ENCODE measurements around the gene AGAP5. TPM values are rescaled to one million over a fixed set of nuclear protein-coding genes. Genes with fewer than 3 reads are reported as not detected.
A peak's percentile ranks its signal among the peaks of the same experiment; 100 is the strongest.

AGAP5 gene
- total RNA-seq, 2 experiments from 2014 or later, result 9.3 to 10.0 TPM

- POLR2A ChIA-PET, result no interaction called here
- H3K36me3 Mint-ChIP-seq (ENCODE audit: low read depth), result no peaks in the 10 kb centered on the region
- H3K27me3 Mint-ChIP-seq (ENCODE audit: low read depth), result peaks cover 12% of the 10 kb centered on the region
- H3K4me3 Mint-ChIP-seq, result no peak overlapping the region
- DNase-seq (no peak), ATAC-seq (no peak)
- H3K27ac Mint-ChIP-seq, result no peak overlapping the region
- H3K4me1 Mint-ChIP-seq (ENCODE audit: low read depth), result peaks cover 17% of the 10 kb centered on the region
- CTCF ChIA-PET, result interaction anchor here (1.2 to 12.0 kb wide), 2 partner anchors 11 to 119 kb away, joined by 3 to 152 read pairs; no protein-coding TSS in a partner anchor
- no peaks in the 10 kb centered on the region for H3K9me3 Mint-ChIP-seq (ENCODE audit: insufficient read depth)
Measured at GRCh38 chr10:73648975-73649829, 48.7 kb downstream of the AGAP5 start.

- Mint-ChIP-seq H3K4me3 (peak overlapping the region; percentile 51), H3K4me1 (ENCODE audit: low read depth) (peaks cover 27% of the 10 kb centered on the region), H3K9me3 (ENCODE audit: insufficient read depth) (no peaks in the 10 kb centered on the region), H3K36me3 (ENCODE audit: low read depth) (no peaks in the 10 kb centered on the region), H3K27ac (no peak overlapping the region), H3K27me3 (ENCODE audit: low read depth) (peaks cover 12% of the 10 kb centered on the region)
- no peak for ATAC-seq
- ChIA-PET CTCF (interaction anchor here (0.8 to 12.0 kb wide), 3 partner anchors 10 to 118 kb away, joined by 3 to 152 read pairs (median 3); no protein-coding TSS in a partner anchor), POLR2A (no interaction called here)
- no peak for DNase-seq
Measured at GRCh38 chr10:73647875-73648651, 49.8 kb downstream of the AGAP5 start.

GRCh38 chr10:73647211-73647874, 50.6 kb downstream of the AGAP5 start:
- Mint-ChIP-seq H3K9me3 (ENCODE audit: insufficient read depth) (no peaks in the 10 kb centered on the region), H3K36me3 (ENCODE audit: low read depth) (no peaks in the 10 kb centered on the region), H3K4me3 (peak overlapping the region; percentile 51), H3K27ac (no peak overlapping the region), H3K4me1 (ENCODE audit: low read depth) (peaks cover 29% of the 10 kb centered on the region), H3K27me3 (ENCODE audit: low read depth) (peaks cover 12% of the 10 kb centered on the region)
- DNase-seq (no peak), ATAC-seq (peak; percentile 38)
- ChIA-PET CTCF (interaction anchor here (0.8 to 12.0 kb wide), 3 partner anchors 10 to 117 kb away, joined by 3 to 152 read pairs (median 3); no protein-coding TSS in a partner anchor), POLR2A (no interaction called here)

DNA sequence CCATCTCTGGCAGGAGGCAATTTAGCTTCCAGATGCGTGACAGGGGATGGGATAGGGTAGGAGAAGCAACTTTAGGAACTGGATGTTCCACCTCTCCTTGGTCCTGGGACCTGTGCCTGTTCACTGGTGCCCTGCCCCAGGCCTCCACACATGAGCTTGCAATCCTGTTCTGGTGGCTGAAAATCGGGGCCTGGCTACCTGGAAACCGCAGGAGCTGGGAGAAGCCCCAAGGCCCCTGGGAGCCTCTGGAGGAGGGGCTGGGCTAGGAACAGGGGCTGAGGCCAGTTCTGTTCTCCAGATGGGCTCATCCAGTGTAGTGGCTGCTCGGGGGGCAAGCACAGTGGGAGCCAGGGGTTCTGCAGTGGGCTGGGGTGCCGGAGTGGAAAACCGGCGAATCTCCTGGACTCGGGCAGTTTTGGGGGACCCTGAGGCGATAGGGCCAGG, 51.3 kb downstream of the AGAP5 start:
- Mint-ChIP-seq H3K9me3 (ENCODE audit: insufficient read depth) (no peaks in the 10 kb centered on the region), H3K36me3 (ENCODE audit: low read depth) (no peaks in the 10 kb centered on the region), H3K4me1 (ENCODE audit: low read depth) (peaks cover 29% of the 10 kb centered on the region), H3K27me3 (ENCODE audit: low read depth) (peaks cover 12% of the 10 kb centered on the region), H3K4me3 (no peak overlapping the region), H3K27ac (no peak overlapping the region)
- no peak for DNase-seq
- CTCF ChIA-PET, result interaction anchor here (12.0 kb wide), 1 partner anchor 117 kb away, joined by 152 read pairs; no protein-coding TSS in a partner anchor
- POLR2A ChIA-PET, result no interaction called here
- ATAC-seq, result no peak

DNA sequence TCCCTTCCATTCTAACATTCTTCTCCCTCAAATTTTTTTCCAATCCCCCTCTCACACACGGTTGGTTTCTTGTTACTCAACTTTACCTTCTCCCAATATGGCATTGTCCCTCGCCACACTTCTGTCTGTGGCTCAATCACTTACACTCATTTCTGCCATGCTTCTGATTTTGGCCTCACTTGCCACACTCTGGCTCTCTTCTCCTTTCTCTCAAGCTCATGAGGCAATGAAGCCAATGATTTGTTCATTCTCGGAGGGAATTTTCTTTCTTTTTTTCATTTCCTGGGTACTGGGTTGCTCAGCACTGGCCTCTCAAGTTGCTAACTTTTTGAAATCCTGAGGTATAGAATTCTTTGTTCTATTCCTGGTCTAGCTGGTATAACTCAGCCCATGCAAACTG, 52.7 kb downstream of the AGAP5 start:
- CTCF ChIA-PET, result interaction anchor here (0.6 to 12.0 kb wide), 13 partner anchors 9 to 133 kb away, joined by 3 to 152 read pairs (median 8); no protein-coding TSS in a partner anchor
- Mint-ChIP-seq H3K27me3 (ENCODE audit: low read depth) (peaks cover 19% of the 10 kb centered on the region), H3K36me3 (ENCODE audit: low read depth) (no peaks in the 10 kb centered on the region), H3K4me3 (no peak overlapping the region), H3K9me3 (ENCODE audit: insufficient read depth) (no peaks in the 10 kb centered on the region), H3K4me1 (ENCODE audit: low read depth) (peaks cover 22% of the 10 kb centered on the region), H3K27ac (no peak overlapping the region)
- no peak for DNase-seq
- POLR2A ChIA-PET, result interaction anchor here (2.0 kb wide), 1 partner anchor 116 kb away, joined by 6 read pairs; no protein-coding TSS in a partner anchor
- ATAC-seq, result no peak

GRCh38 chr10:73644767-73645166, 53.1 kb downstream of the AGAP5 start:
- no peak for DNase-seq
- POLR2A ChIA-PET, result interaction anchor here (2.0 kb wide), 1 partner anchor 115 kb away, joined by 6 read pairs; no protein-coding TSS in a partner anchor
- Mint-ChIP-seq H3K36me3 (ENCODE audit: low read depth) (no peaks in the 10 kb centered on the region), H3K4me3 (no peak overlapping the region), H3K27ac (no peak overlapping the region), H3K4me1 (ENCODE audit: low read depth) (peaks cover 22% of the 10 kb centered on the region), H3K9me3 (ENCODE audit: insufficient read depth) (no peaks in the 10 kb centered on the region), H3K27me3 (ENCODE audit: low read depth) (peaks cover 19% of the 10 kb centered on the region)
- ATAC-seq, result no peak
- CTCF ChIA-PET, result interaction anchor here (0.8 to 12.0 kb wide), 20 partner anchors 9 to 381 kb away, joined by 3 to 152 read pairs (median 8); partner anchors contain the start of gene USP54

- POLR2A ChIA-PET, result interaction anchor here (0.5 to 2.0 kb wide), 3 partner anchors 114 to 397 kb away, joined by 3 to 6 read pairs (median 4); partner anchors contain the start of gene DNAJC9
- Mint-ChIP-seq H3K4me1 (ENCODE audit: low read depth) (peaks cover 22% of the 10 kb centered on the region), H3K4me3 (no peak overlapping the region), H3K27ac (peak overlapping the region; percentile 59), H3K9me3 (ENCODE audit: insufficient read depth) (no peaks in the 10 kb centered on the region), H3K27me3 (ENCODE audit: low read depth) (peaks cover 16% of the 10 kb centered on the region), H3K36me3 (ENCODE audit: low read depth) (no peaks in the 10 kb centered on the region)
- peak; percentile 64 for DNase-seq
- peak; percentile 66 for ATAC-seq
- CTCF ChIA-PET, result interaction anchor here (0.6 to 12.0 kb wide), 48 partner anchors 9 to 397 kb away, joined by 3 to 152 read pairs (median 5); partner anchors contain the start of genes CFAP70, DNAJC9, PPP3CB and USP54
Measured at GRCh38 chr10:73644015-73644743, 53.7 kb downstream of the AGAP5 start.

DNA sequence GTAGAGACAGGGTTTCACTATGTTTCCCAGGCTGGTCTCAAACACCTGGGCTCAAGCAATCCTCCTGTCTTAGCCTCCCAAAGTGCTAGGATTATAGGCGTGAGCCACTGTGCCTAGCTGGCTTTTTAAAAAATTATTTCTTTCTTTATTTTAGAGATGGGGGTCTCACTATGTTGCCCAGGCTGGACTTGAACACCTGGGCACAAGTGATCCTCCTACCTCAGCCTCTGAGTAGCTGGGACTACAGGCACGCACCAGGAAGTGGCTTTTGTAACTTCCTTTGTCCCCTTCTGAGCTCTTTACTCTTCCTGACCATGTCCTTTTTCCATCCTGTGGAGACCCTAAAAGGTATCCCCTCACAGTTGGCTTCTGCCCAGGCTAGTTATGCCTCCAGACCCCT, 54.5 kb downstream of the AGAP5 start:
- peaks cover 16% of the 10 kb centered on the region for H3K27me3 Mint-ChIP-seq (ENCODE audit: low read depth)
- POLR2A ChIA-PET, result interaction anchor here (1.3 to 2.0 kb wide), 3 partner anchors 114 to 397 kb away, joined by 3 to 6 read pairs (median 4); partner anchors contain the start of gene DNAJC9
- peaks cover 22% of the 10 kb centered on the region for H3K4me1 Mint-ChIP-seq (ENCODE audit: low read depth)
- CTCF ChIA-PET, result interaction anchor here (0.6 to 12.0 kb wide), 50 partner anchors 8 to 396 kb away, joined by 3 to 152 read pairs (median 5); partner anchors contain the start of genes CFAP70, DNAJC9, PPP3CB and USP54
- no peak for ATAC-seq
- H3K36me3 Mint-ChIP-seq (ENCODE audit: low read depth), result no peaks in the 10 kb centered on the region
- no peaks in the 10 kb centered on the region for H3K9me3 Mint-ChIP-seq (ENCODE audit: insufficient read depth)
- DNase-seq, result no peak
- H3K4me3 Mint-ChIP-seq, result no peak overlapping the region
- H3K27ac Mint-ChIP-seq, result peak overlapping the region; percentile 29

DNA sequence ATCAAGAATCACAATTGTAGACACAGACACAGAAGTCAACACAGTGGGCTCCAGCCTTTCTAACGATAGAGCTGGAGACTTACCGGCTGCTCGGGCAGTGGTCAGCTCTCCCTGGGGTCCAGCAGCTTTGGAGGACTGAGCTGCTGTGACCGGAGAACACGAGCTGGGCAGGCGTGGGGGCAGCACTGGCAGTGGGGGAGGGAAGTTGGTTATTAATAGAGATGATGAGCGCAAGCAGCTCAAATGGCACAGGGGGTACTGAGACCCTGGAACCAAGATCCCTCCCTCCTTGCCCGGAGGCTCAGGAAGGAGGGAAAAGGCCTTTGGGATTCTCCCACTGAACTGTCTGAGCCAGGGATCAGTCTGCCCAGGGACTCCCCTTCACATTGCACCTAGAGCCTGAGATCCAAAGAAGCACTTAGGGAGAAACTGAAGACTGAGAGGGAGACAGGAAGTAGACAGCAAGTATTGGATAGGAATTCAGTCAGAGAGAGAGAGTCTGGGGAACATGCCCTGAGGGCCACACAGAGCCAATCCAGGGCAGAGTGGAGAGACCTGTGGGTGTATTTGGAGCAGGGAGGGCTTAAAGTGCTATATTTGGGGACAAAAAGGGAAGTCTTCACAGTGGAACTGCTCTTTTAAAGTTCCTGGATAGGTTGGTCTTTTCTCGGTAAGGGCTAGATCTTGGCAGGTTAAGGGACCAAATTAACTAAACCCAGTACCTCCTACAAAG, 56.4 kb downstream of the AGAP5 start, which contains the start of gene MYOZ1:
Gene MYOZ1, minus strand, starts transcription at position 147 of the 733 bp plus-strand sequence. CDS start 1,457 bp downstream, outside the sequence.
- CTCF ChIA-PET, result interaction anchor here (12.0 kb wide), 1 partner anchor 111 kb away, joined by 152 read pairs; no protein-coding TSS in a partner anchor
- no peak for ATAC-seq
- POLR2A ChIA-PET, result interaction anchor here (1.6 kb wide), 1 partner anchor 119 kb away, joined by 3 read pairs; no protein-coding TSS in a partner anchor
- H3K9me3 Mint-ChIP-seq (ENCODE audit: insufficient read depth), result no peaks in the 10 kb centered on the region
- H3K36me3 Mint-ChIP-seq (ENCODE audit: low read depth), result no peaks in the 10 kb centered on the region
- DNase-seq, result no peak
- no peak within 1 kb of the TSS for H3K4me3 Mint-ChIP-seq
- H3K27me3 Mint-ChIP-seq (ENCODE audit: low read depth), result peaks cover 20% of the 10 kb centered on the region
- peaks cover 22% of the 10 kb centered on the region for H3K4me1 Mint-ChIP-seq (ENCODE audit: low read depth)
- no peak within 1 kb of the TSS for H3K27ac Mint-ChIP-seq

DNA sequence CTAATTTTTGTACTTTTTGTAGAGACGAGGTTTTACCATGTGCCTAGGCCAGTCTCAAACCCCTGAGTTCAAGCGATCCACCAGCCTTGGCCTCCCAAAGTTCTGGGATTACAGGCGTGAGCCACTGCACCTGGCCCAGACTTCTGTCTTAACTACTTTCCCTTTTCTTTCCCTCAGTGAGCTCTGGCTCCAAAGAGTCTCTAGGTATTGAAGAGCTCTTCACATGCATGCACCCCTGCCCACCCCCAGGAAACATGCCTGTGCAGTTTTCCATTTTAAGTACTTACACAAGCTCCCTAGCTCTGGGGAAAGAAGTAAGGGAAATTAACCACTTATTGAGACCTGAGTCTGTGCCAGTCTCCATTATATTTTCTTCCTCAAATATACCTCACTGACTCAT, 58.6 kb downstream of the AGAP5 start:
- ATAC-seq (no peak), DNase-seq (no peak)
- ChIA-PET POLR2A (no interaction called here), CTCF (interaction anchor here (1.0 kb wide), 1 partner anchor 109 kb away, joined by 3 read pairs; no protein-coding TSS in a partner anchor)
- Mint-ChIP-seq H3K36me3 (ENCODE audit: low read depth) (no peaks in the 10 kb centered on the region), H3K27me3 (ENCODE audit: low read depth) (peaks cover 11% of the 10 kb centered on the region), H3K27ac (no peak overlapping the region), H3K9me3 (ENCODE audit: insufficient read depth) (no peaks in the 10 kb centered on the region), H3K4me1 (ENCODE audit: low read depth) (peaks cover 13% of the 10 kb centered on the region), H3K4me3 (no peak overlapping the region)

All from activated CD8-positive, alpha-beta T cell treated with anti-CD3 and anti-CD28 coated beads, Interleukin-2, amount 10 ng/mL, durations not matched to agents 7 days and 5 days (primary cell).